Calu3 (cell line): ENCODE measurements around the gene CGB5. TPM values are rescaled to one million over a fixed set of nuclear protein-coding genes. Genes with fewer than 3 reads are reported as not detected.
"Not testable (repeated sequence)": the region's sequence is repeated elsewhere in the genome, so short reads cannot be mapped to it uniquely, and the experiment has no call there.

Source experiments
- Bru-seq: library from RNA; stranded (reverse); fragments of 400-500 nt; gene quantifications from one replicate; lab custom pipeline; 2021; lab: Mats Ljungman, UMichigan
- BruChase-seq, 2 experiments: library from RNA; stranded (reverse); fragments of 400-500 nt; gene quantifications; one replicate each; lab custom pipeline; 2021; lab: Mats Ljungman, UMichigan
- BruUV-seq: library from RNA; stranded (reverse); fragments of 400-500 nt; replicated peaks from 2 replicates; lab custom pipeline; 2021; lab: Mats Ljungman, UMichigan
- CTCF ChIA-PET: fragments of 300-600 bp; sonication (Branson Sonifier 250); formaldehyde crosslinking; loops from one replicate; lab custom pipeline; 2022; ENCODE audit warnings: antibody characterized with exemption; lab: Charles Lee
- DNase-seq: peaks from one replicate; pipeline ENCODE4 v3.0.0; 2022
- H3K27ac Mint-ChIP-seq: one replicate; pipeline ENCODE4 v1.8.0; 2022; ENCODE audit warnings: mixed read lengths; ENCODE audit not compliant: unreplicated experiment
- H3K27me3 Mint-ChIP-seq: one replicate; pipeline ENCODE4 v1.8.0; 2022; ENCODE audit warnings: mixed read lengths; ENCODE audit not compliant: unreplicated experiment
- H3K36me3 Mint-ChIP-seq: one replicate; pipeline ENCODE4 v1.8.0; 2022; ENCODE audit warnings: mild to moderate bottlenecking, moderate library complexity, mixed read lengths; ENCODE audit not compliant: insufficient read depth, unreplicated experiment
- H3K4me1 Mint-ChIP-seq: one replicate; pipeline ENCODE4 v1.8.0; 2022; ENCODE audit warnings: mild to moderate bottlenecking, low read depth, mixed read lengths; ENCODE audit not compliant: unreplicated experiment
- H3K4me3 Mint-ChIP-seq: one replicate; pipeline ENCODE4 v1.8.0; 2022; ENCODE audit warnings: mild to moderate bottlenecking, low read depth, moderate library complexity, mixed read lengths; ENCODE audit not compliant: unreplicated experiment
- H3K9me3 Mint-ChIP-seq: one replicate; pipeline ENCODE4 v1.8.0; 2022; ENCODE audit warnings: low read depth, mixed read lengths; ENCODE audit not compliant: unreplicated experiment
- CTCF ChIP-seq: fragments of 200-600 bp; IDR thresholded peaks from one replicate; pipeline ENCODE4 v1.8.0; 2022; ENCODE audit warnings: antibody characterized with exemption; ENCODE audit not compliant: unreplicated experiment
- intact Hi-C: fragments of 100-400 bp; cut with micrococcal nuclease; formaldehyde crosslinking; loops from one replicate; pipeline ENCODE4 v1.10.0; 2022; ENCODE audit not compliant: unreplicated experiment
- long read RNA-seq: library from polyadenylated mRNA; stranded (forward); transcript quantifications from one replicate; pipeline ENCODE4 v2.0.0, GENCODE V29; 2022
- total RNA-seq: library from RNA; stranded (reverse); gene quantifications from 2 replicates; pipeline ENCODE4 v1.2.3, GENCODE V29; 2022

The CGB5 gene
- total RNA-seq (2.6 and 3.3 TPM in 2 replicates), Bru-seq, nascent RNA (percentile 19 among the genes with signal in this experiment), BruChase-seq, experiment 1, labeled RNA remaining after a 6-hour chase (percentile 38 among the genes with signal in this experiment), BruChase-seq, experiment 2, labeled RNA remaining after a 2-hour chase (percentile 34 among the genes with signal in this experiment)
- long read RNA-seq, partial matches to known transcripts = 0 of 3 reads
- long read RNA-seq, other reads (novel, unspliced or antisense) = 3 of 3 reads

- intact Hi-C loops, H3K9me3 Mint-ChIP-seq, H3K4me3 Mint-ChIP-seq, DNase-seq, CTCF ChIA-PET, H3K27me3 Mint-ChIP-seq, H3K27ac Mint-ChIP-seq, BruUV-seq: not testable (repeated sequence)
- peaks cover 26% of the 10 kb centered on the region for H3K4me1 Mint-ChIP-seq
- peaks cover 10% of the 10 kb centered on the region for H3K36me3 Mint-ChIP-seq
Measured at GRCh38 chr19:49043548-49043947, at the start of gene CGB5. TSS of gene CGB5 (plus strand) at chr19:49043848. CDS start at chr19:49044210, 362 bp downstream.

GRCh38 chr19:48994035-48994386, 49.6 kb upstream of the CGB5 start:
- no peaks in the 10 kb centered on the region for H3K9me3 Mint-ChIP-seq
- peaks cover 44% of the 10 kb centered on the region for H3K4me1 Mint-ChIP-seq
- CTCF ChIA-PET = interaction anchor here (0.5 to 2.3 kb wide), 23 partner anchors 11 to 678 kb away, joined by 3 to 16 read pairs (median 6); partner anchors contain the start of genes CGB7, FUT2, LIN7B and NTF4
- H3K27ac Mint-ChIP-seq = peak overlapping the region; percentile 94
- peaks cover 66% of the 10 kb centered on the region for H3K36me3 Mint-ChIP-seq
- intact Hi-C loops = loop anchor here (10.0 kb wide), 1 partner anchor 231 kb away; no protein-coding TSS in a partner anchor
- H3K27me3 Mint-ChIP-seq = no peaks in the 10 kb centered on the region
- H3K4me3 Mint-ChIP-seq = peak overlapping the region; percentile 92
- no peak for DNase-seq
- no TSS peak for BruUV-seq
- no peak for TF ChIP-seq CTCF

- Mint-ChIP-seq H3K4me1 (peaks cover 29% of the 10 kb centered on the region), H3K27me3 (no peaks in the 10 kb centered on the region), H3K36me3 (peaks cover 71% of the 10 kb centered on the region), H3K27ac (no peak overlapping the region), H3K9me3 (no peaks in the 10 kb centered on the region), H3K4me3 (no peak overlapping the region)
- CTCF ChIA-PET = interaction anchor here (0.6 to 1.4 kb wide), 4 partner anchors 20 to 104 kb away, joined by 3 to 9 read pairs (median 4); no protein-coding TSS in a partner anchor
- DNase-seq = peak; percentile 84
- no TSS peak for BruUV-seq
- intact Hi-C loops = loop anchor here (10.0 kb wide), 1 partner anchor 227 kb away; no protein-coding TSS in a partner anchor
- TF ChIP-seq CTCF = peak; percentile 68
Measured at GRCh38 chr19:48997972-48998371, 45.7 kb upstream of the CGB5 start.

GRCh38 chr19:48999481-49000325, 43.9 kb upstream of the CGB5 start:
- Mint-ChIP-seq H3K36me3 (peaks cover 69% of the 10 kb centered on the region), H3K27me3 (no peaks in the 10 kb centered on the region), H3K4me1 (peaks cover 19% of the 10 kb centered on the region), H3K9me3 (no peaks in the 10 kb centered on the region), H3K4me3 (no peak overlapping the region), H3K27ac (no peak overlapping the region)
- intact Hi-C loops = loop anchor here (10.0 kb wide), 1 partner anchor 225 kb away; no protein-coding TSS in a partner anchor
- CTCF ChIA-PET = interaction anchor here (0.6 to 1.7 kb wide), 6 partner anchors 19 to 98 kb away, joined by 3 to 9 read pairs (median 6); partner anchors contain the start of gene NTF4
- TF ChIP-seq CTCF = peak; percentile 33
- peak; percentile 56 for DNase-seq
- BruUV-seq = no TSS peak
